IPS-20b (cell line): ENCODE results near the gene BPI.
A peak's percentile ranks its signal among the peaks of the same experiment; 100 is the strongest.

Experiments
- H3K27ac ChIP-seq: one replicate; pipeline ENCODE4 v1.5.1; 2013; ENCODE audit warnings: low read length
- H3K27me3 ChIP-seq: 2 replicates; pipeline ENCODE4 v1.6.1; 2013; ENCODE audit warnings: mild to moderate bottlenecking, low read length, inconsistent platforms; ENCODE audit not compliant: insufficient read depth
- H3K36me3 ChIP-seq: 2 replicates; pipeline ENCODE4 v1.6.1; 2013; ENCODE audit warnings: low read depth, mild to moderate bottlenecking, inconsistent platforms, low read length, moderate library complexity; ENCODE audit not compliant: insufficient read depth
- H3K4me1 ChIP-seq: 2 replicates; pipeline ENCODE4 v1.6.1; 2013; ENCODE audit warnings: mild to moderate bottlenecking, control low read depth, inconsistent platforms, low read length, moderate library complexity; ENCODE audit not compliant: insufficient read depth
- H3K4me3 ChIP-seq: 2 replicates; pipeline ENCODE4 v1.5.1; 2013; ENCODE audit warnings: mild to moderate bottlenecking, low read length, inconsistent platforms
- H3K9ac ChIP-seq: 2 replicates; pipeline ENCODE4 v1.6.1; 2013; ENCODE audit warnings: low read depth, mild to moderate bottlenecking, inconsistent platforms, low read length, moderate library complexity
- H3K9me3 ChIP-seq: 2 replicates; pipeline ENCODE4 v1.6.1; 2013; ENCODE audit warnings: mild to moderate bottlenecking, low read depth, low read length, inconsistent platforms; ENCODE audit not compliant: insufficient read depth

BPI gene

DNA sequence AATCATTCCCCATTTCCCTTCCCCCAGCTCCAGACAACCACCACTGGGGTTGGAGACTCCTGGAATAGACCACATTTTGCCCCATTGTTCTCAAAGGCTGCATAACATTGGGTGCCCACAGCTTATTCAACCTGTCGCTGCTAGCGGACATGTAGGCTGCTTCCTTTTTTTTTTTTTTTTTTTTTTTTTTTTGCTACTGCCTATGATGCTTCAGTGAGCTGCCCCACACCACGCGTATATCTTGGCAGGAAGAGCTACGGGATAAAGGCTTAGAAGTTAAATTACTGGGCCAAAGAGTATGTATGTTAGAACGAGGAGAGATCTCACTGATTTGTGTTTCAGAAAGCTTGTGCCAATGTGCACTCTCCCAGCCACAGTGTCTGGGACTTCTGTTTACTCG lies 49.4 kb downstream of the BPI start:
- Histone ChIP-seq H3K4me3 (no peak overlapping the region), H3K9ac (peak overlapping the region; percentile 19; the same call in 1 of the 2 replicates), H3K4me1 (peaks cover 23% of the 10 kb centered on the region), H3K36me3 (no peaks in the 10 kb centered on the region), H3K27me3 (no peaks in the 10 kb centered on the region), H3K27ac (no peak overlapping the region), H3K9me3 (no peaks in the 10 kb centered on the region)

DNA sequence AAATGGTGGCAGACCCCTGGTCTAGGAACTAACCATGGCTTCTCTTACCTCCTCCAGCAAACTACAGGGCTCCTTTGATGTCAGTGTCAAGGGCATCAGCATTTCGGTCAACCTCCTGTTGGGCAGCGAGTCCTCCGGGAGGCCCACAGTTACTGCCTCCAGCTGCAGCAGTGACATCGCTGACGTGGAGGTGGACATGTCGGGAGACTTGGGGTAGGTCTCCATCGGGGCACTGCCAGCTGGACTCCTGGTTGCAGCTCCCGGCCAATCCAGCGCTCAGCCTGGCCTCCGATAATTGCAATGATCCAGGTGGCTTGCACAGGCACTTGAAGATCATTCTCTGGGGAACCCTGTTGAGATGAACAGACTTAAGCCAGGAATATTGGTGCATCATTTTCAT lies 50.3 kb downstream of the BPI start:
- Histone ChIP-seq H3K27me3 (no peaks in the 10 kb centered on the region), H3K27ac (no peak overlapping the region), H3K36me3 (no peaks in the 10 kb centered on the region), H3K4me1 (peaks cover 23% of the 10 kb centered on the region), H3K9me3 (no peaks in the 10 kb centered on the region), H3K4me3 (no peak overlapping the region), H3K9ac (peak overlapping the region; percentile 19; the same call in 1 of the 2 replicates)

DNA sequence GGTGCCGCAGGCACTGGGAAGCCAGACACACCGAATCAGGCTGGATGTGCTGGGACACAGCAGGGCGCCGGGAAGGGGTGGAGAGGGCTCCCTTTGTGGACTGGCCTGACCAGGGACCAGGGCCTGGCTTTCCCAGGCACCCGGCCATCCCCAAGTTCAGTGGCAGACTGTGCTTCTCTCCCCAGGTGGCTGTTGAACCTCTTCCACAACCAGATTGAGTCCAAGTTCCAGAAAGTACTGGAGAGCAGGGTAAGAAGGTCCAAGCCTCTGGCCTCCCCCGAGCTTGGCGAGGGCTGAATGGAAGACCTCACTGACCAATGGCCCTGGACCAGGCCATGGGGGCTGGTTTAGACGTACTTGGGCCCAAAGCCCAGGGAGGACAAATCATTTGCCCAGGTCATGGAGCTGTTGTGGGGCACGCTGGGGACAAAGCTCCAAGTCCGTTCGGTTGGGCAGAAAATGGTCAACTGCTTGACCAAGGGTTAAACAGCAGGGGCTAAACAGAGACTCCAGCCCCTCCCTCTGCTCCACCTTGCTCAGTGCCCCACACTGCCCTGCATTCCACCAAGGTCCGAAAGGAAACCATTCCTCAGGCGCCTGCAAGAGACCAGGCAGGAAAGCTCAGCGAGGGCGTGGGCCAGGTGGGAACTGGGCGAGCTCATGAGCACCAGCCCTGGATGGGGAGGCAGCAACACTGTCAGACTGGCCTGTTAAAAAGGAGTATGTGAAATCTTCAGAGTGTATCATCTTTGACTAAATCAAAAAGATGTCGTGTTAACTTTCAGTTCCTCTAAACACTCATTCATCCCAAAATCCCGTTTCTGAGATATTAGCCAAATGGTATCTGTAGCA lies 51.4 kb downstream of the BPI start:
- Histone ChIP-seq H3K36me3 (no peaks in the 10 kb centered on the region), H3K27ac (no peak overlapping the region)

DNA sequence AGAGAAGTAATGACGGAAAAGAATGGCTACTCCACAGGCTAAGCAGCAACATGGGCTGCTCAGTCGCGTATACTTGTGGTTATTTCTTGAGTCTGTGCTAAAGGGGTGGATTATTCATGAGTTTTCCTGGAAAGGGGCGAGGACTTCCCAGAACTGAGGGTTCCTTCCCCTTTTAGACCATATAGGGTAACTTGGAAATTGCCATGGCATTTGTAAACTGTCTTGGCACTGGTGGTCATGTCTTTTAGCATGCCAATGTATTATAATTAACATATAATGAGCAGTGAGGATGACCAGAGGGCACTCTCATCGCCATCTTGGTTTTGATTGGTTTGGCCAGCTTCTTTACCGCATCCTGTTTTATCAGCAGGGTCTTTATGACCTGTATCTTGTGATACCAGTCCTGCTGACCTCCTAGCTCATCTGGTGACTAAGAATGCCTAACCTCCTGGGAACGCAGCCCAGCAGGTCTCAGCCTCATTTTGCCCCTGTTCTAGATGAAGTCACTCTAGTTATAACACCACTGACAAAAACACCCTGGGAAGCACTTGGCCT lies 53.8 kb downstream of the BPI start:
- no peaks in the 10 kb centered on the region for H3K9me3 ChIP-seq
- H3K9ac ChIP-seq, result no peak overlapping the region
- H3K4me1 ChIP-seq, result peaks cover 23% of the 10 kb centered on the region
- H3K27ac ChIP-seq, result no peak overlapping the region
- no peaks in the 10 kb centered on the region for H3K27me3 ChIP-seq
- no peaks in the 10 kb centered on the region for H3K36me3 ChIP-seq
- no peak overlapping the region for H3K4me3 ChIP-seq

More for the DNA sequence above, 51.4 kb downstream of the BPI start:
- no peaks in the 10 kb centered on the region for H3K9me3 ChIP-seq
- peak overlapping the region; percentile 17; the same call in 1 of the 2 replicates for H3K9ac ChIP-seq
- H3K4me3 ChIP-seq, result no peak overlapping the region
- H3K4me1 ChIP-seq, result peaks cover 23% of the 10 kb centered on the region
- no peaks in the 10 kb centered on the region for H3K27me3 ChIP-seq

DNA sequence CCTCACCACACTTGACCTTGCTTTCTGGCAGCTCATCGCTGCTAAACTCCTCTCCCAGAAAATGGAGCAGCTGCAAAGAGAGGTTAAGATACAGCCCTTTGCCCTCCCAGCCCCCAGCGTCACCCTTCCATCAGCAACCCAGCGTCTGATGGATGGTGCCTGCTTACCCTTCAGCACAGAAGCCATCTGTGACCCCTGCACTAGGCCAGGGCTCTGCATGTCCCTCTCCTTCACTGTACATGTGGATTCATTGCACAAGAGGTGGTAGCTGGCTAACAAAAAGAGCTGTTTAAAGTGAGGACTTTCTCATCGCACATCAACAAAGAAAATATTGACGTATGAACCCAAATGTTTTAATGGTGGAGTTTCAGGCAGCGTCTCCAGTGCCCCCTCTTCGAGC lies 54.6 kb downstream of the BPI start:
- Histone ChIP-seq H3K9me3 (no peaks in the 10 kb centered on the region), H3K36me3 (no peaks in the 10 kb centered on the region), H3K27ac (no peak overlapping the region), H3K4me3 (no peak overlapping the region), H3K9ac (no peak overlapping the region), H3K27me3 (no peaks in the 10 kb centered on the region), H3K4me1 (peaks cover 15% of the 10 kb centered on the region)

DNA sequence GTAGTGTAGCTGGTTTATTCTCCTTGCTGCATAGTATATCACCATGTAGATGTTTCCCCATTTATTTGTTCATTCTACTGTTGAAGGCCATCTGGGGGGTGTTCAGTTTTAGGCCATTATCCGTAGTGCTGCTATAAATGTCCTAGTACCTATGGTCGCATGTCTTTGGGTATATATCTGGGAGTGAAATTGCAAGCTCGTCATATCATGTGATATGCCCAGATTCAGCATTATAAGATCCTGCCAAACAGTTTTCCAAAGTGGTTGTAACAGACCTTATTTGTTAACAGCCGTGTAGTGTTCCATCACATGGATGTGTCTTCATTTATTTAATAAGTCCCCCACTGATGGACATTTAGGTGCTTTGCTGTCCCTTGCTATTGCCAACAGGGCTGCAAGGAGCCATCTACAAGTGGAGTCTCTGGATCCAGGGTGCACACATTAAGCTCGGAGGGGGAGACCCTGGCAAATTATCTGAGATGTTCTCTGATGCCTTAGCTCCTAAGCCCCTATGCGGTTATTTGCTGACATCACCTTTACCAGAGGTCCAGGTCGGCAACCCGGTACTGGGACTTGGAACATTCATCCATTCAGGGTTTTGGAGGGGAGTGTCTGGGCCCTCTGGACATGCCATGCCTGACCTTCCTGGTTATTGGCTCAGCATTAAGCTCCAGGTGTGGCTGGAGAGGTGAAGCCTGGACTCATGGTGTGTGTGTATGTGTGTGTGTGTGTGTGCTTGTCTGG lies 59.2 kb downstream of the BPI start:
- H3K36me3 ChIP-seq, result no peaks in the 10 kb centered on the region
- no peaks in the 10 kb centered on the region for H3K27me3 ChIP-seq
- no peaks in the 10 kb centered on the region for H3K9me3 ChIP-seq
- no peak overlapping the region for H3K4me3 ChIP-seq
- no peak overlapping the region for H3K27ac ChIP-seq
- H3K9ac ChIP-seq, result no peak overlapping the region
- no peaks in the 10 kb centered on the region for H3K4me1 ChIP-seq

DNA sequence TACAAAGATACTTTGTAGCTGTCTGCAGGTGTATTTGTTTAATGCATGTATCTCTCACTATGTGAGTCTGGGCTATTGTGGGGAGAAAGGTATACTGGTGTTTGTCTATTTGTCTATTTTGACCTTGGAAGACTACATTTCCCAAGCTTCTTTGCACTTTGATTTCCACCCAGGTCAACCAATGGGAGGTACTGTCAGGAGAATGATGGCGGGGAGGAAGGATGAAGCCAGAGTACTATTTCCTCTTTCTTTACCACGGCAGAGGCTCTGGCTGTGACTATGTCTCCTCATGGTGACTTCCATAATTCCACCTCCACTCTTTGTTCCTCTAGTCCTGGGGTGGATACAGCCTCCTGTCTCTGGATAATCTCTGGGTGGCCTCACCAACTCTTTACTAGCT lies 65.4 kb downstream of the BPI start:
- H3K36me3 ChIP-seq, result no peaks in the 10 kb centered on the region
- no peaks in the 10 kb centered on the region for H3K9me3 ChIP-seq
- H3K4me1 ChIP-seq, result no peaks in the 10 kb centered on the region
- no peak overlapping the region for H3K9ac ChIP-seq
- 0 out of 2 replicates have a peak, but pooled peaks cover 3% of the 10 kb centered on the region for H3K27me3 ChIP-seq
- no peak overlapping the region for H3K27ac ChIP-seq
- H3K4me3 ChIP-seq, result peak overlapping the region; percentile 36; the same call in 1 of the 2 replicates

DNA sequence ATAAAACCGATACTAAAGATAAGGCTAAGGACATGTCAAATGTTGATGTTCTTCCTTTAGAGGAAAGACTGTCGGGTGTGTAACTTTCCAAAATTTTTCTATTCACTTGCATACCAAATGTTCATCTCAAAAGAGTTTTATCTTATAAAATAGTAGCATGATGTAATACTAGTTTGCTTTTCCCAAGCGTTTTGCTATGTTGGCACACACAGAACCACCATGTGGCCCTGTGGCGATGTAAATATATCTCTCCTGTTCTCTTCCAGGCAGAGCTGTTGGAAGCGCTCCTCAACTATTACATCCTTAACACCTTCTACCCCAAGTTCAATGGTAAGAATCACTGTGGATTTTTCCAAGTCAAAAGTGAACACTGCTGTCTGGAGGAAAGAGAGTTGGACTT lies 68.8 kb downstream of the BPI start:
- H3K4me3 ChIP-seq, result no peak overlapping the region
- no peaks in the 10 kb centered on the region for H3K36me3 ChIP-seq
- no peak overlapping the region for H3K9ac ChIP-seq
- no peak overlapping the region for H3K27ac ChIP-seq
- 0 out of 2 replicates have a peak, but pooled peaks cover 3% of the 10 kb centered on the region for H3K27me3 ChIP-seq
- H3K9me3 ChIP-seq, result no peaks in the 10 kb centered on the region
- H3K4me1 ChIP-seq, result no peaks in the 10 kb centered on the region

DNA sequence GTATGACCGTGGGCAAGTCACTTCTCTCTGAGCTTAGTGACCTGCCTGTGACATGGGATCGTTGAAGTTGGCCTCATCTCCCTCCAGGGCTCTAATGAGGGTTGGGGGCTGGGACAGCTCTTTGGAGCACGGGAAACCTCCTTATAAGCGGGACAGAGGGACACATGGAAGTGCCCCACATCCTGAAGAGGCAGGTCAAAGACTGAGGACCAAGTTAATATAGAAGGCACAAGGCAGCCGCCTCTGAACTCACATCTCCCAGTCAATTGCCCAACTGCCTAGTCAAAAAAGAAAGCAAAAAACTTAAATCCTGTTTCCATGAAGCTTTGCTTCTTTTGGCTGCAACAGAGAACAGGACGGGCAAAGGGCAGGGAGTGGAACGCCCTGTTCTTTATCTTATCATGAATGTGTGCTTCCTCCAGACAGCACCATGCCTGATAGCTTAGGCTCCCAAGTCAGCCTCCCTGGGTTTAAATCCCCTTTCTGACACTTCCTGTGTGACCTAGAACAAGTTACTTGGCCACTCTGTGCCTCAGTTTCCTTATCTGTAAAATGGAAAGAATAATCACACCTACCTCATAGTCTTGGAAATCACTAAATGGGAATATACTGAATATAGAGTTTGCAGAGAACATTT lies 69.4 kb downstream of the BPI start:
- H3K36me3 ChIP-seq, result no peaks in the 10 kb centered on the region
- H3K4me1 ChIP-seq, result no peaks in the 10 kb centered on the region
- H3K4me3 ChIP-seq, result no peak overlapping the region
- no peak overlapping the region for H3K27ac ChIP-seq
- H3K9me3 ChIP-seq, result no peaks in the 10 kb centered on the region
- H3K27me3 ChIP-seq, result 0 out of 2 replicates have a peak, but pooled peaks cover 3% of the 10 kb centered on the region
- H3K9ac ChIP-seq, result no peak overlapping the region

DNA sequence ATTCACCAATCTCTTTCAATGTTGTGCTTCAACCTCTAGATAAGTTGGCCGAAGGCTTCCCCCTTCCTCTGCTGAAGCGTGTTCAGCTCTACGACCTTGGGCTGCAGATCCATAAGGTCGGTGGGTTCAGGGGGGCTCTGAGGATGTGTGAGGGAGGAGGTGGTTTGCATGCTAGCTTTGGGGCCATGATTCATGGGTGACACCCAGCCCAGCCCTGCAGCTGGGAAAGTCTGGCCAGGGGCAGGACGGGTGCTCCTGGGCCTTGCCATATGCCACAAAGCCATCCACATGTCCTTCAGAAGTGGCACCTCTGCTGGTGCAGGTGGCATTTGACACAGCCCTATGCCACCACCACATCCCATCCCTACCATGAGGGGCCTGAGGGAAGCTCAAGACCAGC lies 69.9 kb downstream of the BPI start:
- no peak overlapping the region for H3K4me3 ChIP-seq
- no peak overlapping the region for H3K9ac ChIP-seq
- H3K4me1 ChIP-seq, result no peaks in the 10 kb centered on the region
- H3K27me3 ChIP-seq, result 0 out of 2 replicates have a peak, but pooled peaks cover 3% of the 10 kb centered on the region
- no peaks in the 10 kb centered on the region for H3K9me3 ChIP-seq
- H3K27ac ChIP-seq, result no peak overlapping the region
- H3K36me3 ChIP-seq, result no peaks in the 10 kb centered on the region

DNA sequence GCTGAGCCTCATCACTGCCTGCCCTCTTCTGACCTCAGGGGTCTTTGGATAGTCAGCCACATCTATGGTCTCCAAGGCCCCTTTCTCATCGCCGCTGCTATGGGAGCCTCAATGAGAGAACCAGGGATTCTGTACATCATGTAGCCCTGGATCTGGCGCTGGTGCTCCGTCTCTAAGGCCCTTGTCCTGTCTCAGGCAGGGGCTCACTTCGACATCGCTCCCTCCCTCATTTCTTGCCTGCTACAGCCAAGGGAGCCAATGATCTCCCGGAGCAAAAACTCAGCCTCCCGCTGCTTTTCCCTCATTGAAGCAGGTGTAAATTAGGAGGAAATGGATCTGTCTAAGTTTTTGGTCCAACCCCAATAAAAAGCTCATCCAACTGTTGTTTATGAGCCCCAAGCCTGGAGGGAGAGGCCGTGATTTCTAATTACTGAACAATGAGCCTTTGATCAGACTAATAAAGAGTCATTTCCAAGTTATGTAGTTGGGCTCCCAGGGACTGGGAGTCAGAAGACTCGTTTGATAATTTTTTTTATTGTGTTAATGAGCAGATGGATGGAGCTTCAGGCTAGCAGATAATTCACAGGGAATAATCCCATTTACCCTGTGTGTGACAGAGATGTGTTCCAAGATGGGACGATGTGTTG lies 73.2 kb downstream of the BPI start:
- no peak overlapping the region for H3K4me3 ChIP-seq
- H3K36me3 ChIP-seq, result no peaks in the 10 kb centered on the region
- no peaks in the 10 kb centered on the region for H3K9me3 ChIP-seq
- H3K9ac ChIP-seq, result no peak overlapping the region
- H3K4me1 ChIP-seq, result no peaks in the 10 kb centered on the region
- no peak overlapping the region for H3K27ac ChIP-seq
- H3K27me3 ChIP-seq, result no peaks in the 10 kb centered on the region
